Heart left ventricle (tissue), 16 donors: ENCODE measurements around the gene CDAN1. TPM values are rescaled to one million over a fixed set of nuclear protein-coding genes. Genes with fewer than 3 reads are reported as not detected.

Experiments
- ATAC-seq, 4 donors: fragments of 200-7000 bp; cut with Tn5 transposase; one replicate each; pipeline ENCODE4 v1.9.1; 2020 to 2022; ENCODE audit warnings: moderate library complexity in 4 of 4, mild to moderate bottlenecking in 3 of 4, moderate number of reproducible peaks in 1 of 4
- DNase-seq, 5 donors: peaks; one replicate each; pipeline ENCODE4 v3.0.0-alpha.2; 2020
- H3K27ac ChIP-seq, 12 donors: fragments of 200-600 bp; sonication (generic) in 4 of 12; one replicate each; pipeline versions ENCODE4 v1.5.0 to v1.8.0; 2016 to 2022; ENCODE audit warnings: mild to moderate bottlenecking in 2 of 12
- H3K27me3 ChIP-seq, 9 donors: fragments of 200-600 bp; sonication (generic) in 2 of 9; one replicate each; pipeline versions ENCODE4 v1.5.1 to v1.8.0; 2016 to 2022; ENCODE audit warnings: mild to moderate bottlenecking in 3 of 9
- H3K36me3 ChIP-seq, 9 donors: fragments of 200-600 bp; sonication (generic) in 2 of 9; one replicate each; pipeline versions ENCODE4 v1.5.0 to v1.8.0; 2018 to 2022; ENCODE audit warnings: mild to moderate bottlenecking in 2 of 9
- H3K4me1 ChIP-seq, 12 donors: fragments of 200-600 bp; sonication (generic) in 4 of 12; one replicate each; pipeline versions ENCODE4 v1.5.0 to v1.8.0; 2016 to 2022; ENCODE audit warnings: mild to moderate bottlenecking in 3 of 12
- H3K4me3 ChIP-seq, 12 donors: fragments of 200-600 bp; sonication (generic) in 4 of 12; one replicate each; pipeline versions ENCODE4 v1.5.0 to v1.8.0; 2017 to 2022; ENCODE audit warnings: mild to moderate bottlenecking in 9 of 12, moderate library complexity in 4 of 12
- H3K9me3 ChIP-seq, 12 donors: fragments of 200-600 bp; sonication (generic) in 4 of 12; one replicate each; pipeline versions ENCODE4 v1.5.0 to v1.8.0; 2016 to 2022; ENCODE audit warnings: mild to moderate bottlenecking in 1 of 12
- POLR2A ChIP-seq, 2 donors: fragments of 450-650 bp; IDR thresholded peaks; one replicate each; pipeline ENCODE4 v1.6.1; 2017; ENCODE audit warnings: antibody characterized with exemption in 2 of 2, mild to moderate bottlenecking in 2 of 2, moderate library complexity in 2 of 2
- WGBS, 4 donors: extraction: QIAGEN DNeasy Blood & Tissue Kit in 2 of 4; methylation state at CpG; one replicate each; pipeline versions ENCODE4 v1.1.5 to v1.1.7; 2013 to 2018; 5-methylcytosine and 5-hydroxymethylcytosine counted together
- intact Hi-C, 10 donors: fragments of 100-400 bp; cut with DNase I; formaldehyde crosslinking; loops; one replicate each; pipeline versions ENCODE4 v1.11.1 to v1.14.2; 2022
- polyA plus RNA-seq, 2 donors: library from polyadenylated mRNA; stranded (reverse); fragments of 200-250 nt; gene quantifications; one replicate each; pipeline ENCODE4 v1.2.3, GENCODE V29; 2013
- total RNA-seq, 9 donors: library from RNA; depleted of rRNA in 2 of 9; stranded (reverse); fragments of >200 nt in 2 of 9; fragmentation: NEBNext Ultra II Directional in 3 of 9; extraction: Animal tissue kit (Norgen Biotek cat#: 25700) in 3 of 9; gene quantifications; one replicate each; pipeline versions ENCODE4 v1.1.0 to v1.2.4, GENCODE V29; 2016 to 2023
- TF ChIP-seq, protein P1 (sequence below), 12 donors: fragments of 200-600 bp; sonication (generic) in 4 of 12; IDR thresholded peaks; one replicate each; pipeline versions ENCODE4 v1.5.0 to v1.8.0; 2018 to 2022; ENCODE audit warnings: antibody characterized with exemption in 12 of 12, mild to moderate bottlenecking in 5 of 12
- donor health status: ischemic (EF 13 %, LVEDD 7.1; RV severe dilation, severe dysfunction).
- donor health status: healthy with polysubstance abuse.
- donor health status: DM: no; HTN: yes; CAD: no.
- donor health status: DM: no; HTN: no; CAD: no.
- donor health status: ischemic (EF 25% LVEDD 6.9; RV normal size, moderate dysfunction).
- donor health status: ischemic (EF 25% LVEDD 5.7; RV mildly dilated, moderate dysfunction).
- donor health status: healthy.
- donor health status: DM: yes; HTN: yes; CAD: no.
- donor health status: ischemic (EF 35%, LVEDD 5.7; RV mildly dilated, moderate dysfunction).
- donor health status: nonischemic (EF 11% LVEDD 7.7; RV severe dilation, severe dysfunction).
- donor health status: DM: yes; HTN: yes; CAD: no.
- donor health status: PGD.
- donor health status: ischemic (EF 29% LVEDD 5.4; RV normal size, mild dysfunction).
- donor health status: nonischemic (EF 23%, LVEDD 6.1; RV moderate dilation, normal function).

Gene CDAN1
- total and polyA plus RNA-seq, 11 donors = 4.3 to 6.9 (median 5.6) TPM

DNA sequence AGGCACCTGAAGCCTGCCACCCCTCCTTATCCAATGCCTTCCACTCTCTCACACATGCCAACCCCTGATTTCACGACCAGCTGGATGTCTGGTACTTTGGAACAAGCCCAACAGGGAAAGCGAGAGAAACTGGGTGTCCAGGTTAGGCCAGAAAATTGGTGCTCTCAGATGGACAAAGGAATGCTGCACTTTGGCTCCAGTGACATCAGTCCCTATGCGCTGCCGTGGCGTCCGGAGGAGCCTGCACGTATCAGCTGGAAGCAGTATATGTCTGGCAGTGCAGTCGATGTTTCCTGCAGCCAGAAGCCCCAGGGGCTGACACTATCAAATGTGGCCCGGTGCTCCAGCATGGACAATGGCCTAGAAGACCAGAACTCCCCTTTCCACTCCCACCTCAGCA is 45.2 kb downstream of the CDAN1 start:
- Histone ChIP-seq H3K4me3 (no peak overlapping the region), H3K27me3 (no peaks in the 10 kb centered on the region), H3K27ac (no peak overlapping the region), H3K4me1 (no peaks in the 10 kb centered on the region), H3K36me3 (peaks cover 0 to 97% (median 73%) of the 10 kb centered on the region in 9 donors), H3K9me3 (no peaks in the 10 kb centered on the region)
- ATAC-seq = no peak
- intact Hi-C loops = no loop called here
- no peak for DNase-seq
- 78 to 87% (median 80%) methylated on average over 9 of the region's 9 CpGs for WGBS, 4 donors
- TF ChIP-seq POLR2A (IDR thresholded peaks at IDR 0.05) = no peak
- TF ChIP-seq, protein P1, sequence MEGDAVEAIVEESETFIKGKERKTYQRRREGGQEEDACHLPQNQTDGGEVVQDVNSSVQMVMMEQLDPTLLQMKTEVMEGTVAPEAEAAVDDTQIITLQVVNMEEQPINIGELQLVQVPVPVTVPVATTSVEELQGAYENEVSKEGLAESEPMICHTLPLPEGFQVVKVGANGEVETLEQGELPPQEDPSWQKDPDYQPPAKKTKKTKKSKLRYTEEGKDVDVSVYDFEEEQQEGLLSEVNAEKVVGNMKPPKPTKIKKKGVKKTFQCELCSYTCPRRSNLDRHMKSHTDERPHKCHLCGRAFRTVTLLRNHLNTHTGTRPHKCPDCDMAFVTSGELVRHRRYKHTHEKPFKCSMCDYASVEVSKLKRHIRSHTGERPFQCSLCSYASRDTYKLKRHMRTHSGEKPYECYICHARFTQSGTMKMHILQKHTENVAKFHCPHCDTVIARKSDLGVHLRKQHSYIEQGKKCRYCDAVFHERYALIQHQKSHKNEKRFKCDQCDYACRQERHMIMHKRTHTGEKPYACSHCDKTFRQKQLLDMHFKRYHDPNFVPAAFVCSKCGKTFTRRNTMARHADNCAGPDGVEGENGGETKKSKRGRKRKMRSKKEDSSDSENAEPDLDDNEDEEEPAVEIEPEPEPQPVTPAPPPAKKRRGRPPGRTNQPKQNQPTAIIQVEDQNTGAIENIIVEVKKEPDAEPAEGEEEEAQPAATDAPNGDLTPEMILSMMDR (IDR thresholded peaks at IDR 0.05) = no peak

DNA sequence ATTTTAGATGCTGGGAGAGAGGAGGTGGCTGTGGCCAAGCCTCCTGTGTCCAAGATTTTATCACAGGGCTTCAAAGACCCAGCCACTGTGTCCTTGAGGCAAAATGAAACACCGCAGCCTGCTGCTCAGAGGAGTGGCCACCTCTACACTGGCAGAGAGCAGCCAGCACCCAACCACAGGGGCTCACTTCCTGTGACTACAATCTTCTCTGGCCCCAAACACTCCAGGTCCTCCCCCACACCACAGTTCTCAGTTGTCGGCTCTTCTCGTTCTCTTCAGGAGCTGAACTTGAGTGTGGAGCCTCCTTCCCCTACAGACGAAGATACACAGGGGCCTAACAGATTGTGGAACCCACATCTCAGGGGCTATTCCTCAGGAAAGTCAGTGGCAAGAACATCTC is 45.6 kb downstream of the CDAN1 start:
- H3K27ac ChIP-seq = no peak overlapping the region
- DNase-seq (no peak), ATAC-seq (no peak)
- H3K4me3 ChIP-seq = no peak overlapping the region
- H3K27me3 ChIP-seq = no peaks in the 10 kb centered on the region
- no peaks in the 10 kb centered on the region for H3K9me3 ChIP-seq
- TF ChIP-seq, protein P1 (IDR thresholded peaks at IDR 0.05) = no peak
- TF ChIP-seq POLR2A (IDR thresholded peaks at IDR 0.05) = no peak
- intact Hi-C loops = no loop called here
- H3K4me1 ChIP-seq = no peaks in the 10 kb centered on the region
- peaks cover 0 to 97% (median 74%) of the 10 kb centered on the region in 9 donors for H3K36me3 ChIP-seq
- 81 to 86% (median 83%) methylated on average over 4 of the region's 4 CpGs for WGBS, 4 donors

DNA sequence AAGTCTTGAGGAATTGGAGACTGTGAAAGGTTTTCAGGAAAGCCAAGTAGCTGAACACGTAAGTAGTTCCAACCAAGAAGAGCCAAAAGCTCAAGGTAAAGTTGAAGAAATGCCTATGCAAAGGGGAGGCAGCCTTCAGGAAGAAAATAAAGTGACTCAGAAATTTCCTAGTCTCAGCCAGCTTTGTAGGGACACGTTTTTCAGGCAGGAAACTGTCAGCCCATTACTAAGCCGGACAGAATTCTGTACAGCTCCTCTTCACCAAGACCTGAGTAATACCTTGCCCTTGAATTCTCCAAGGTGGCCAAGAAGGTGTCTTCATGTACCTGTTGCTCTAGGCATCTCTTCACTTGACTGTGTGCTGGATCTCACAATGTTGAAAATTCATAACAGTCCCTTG is 48.6 kb downstream of the CDAN1 start:
- H3K36me3 ChIP-seq = peaks cover 0 to 97% (median 82%) of the 10 kb centered on the region in 9 donors
- no peak for ATAC-seq
- no peak for TF ChIP-seq POLR2A (IDR thresholded peaks at IDR 0.05)
- TF ChIP-seq, protein P1 (IDR thresholded peaks at IDR 0.05) = no peak
- no peak overlapping the region for H3K4me3 ChIP-seq
- no peaks in the 10 kb centered on the region for H3K4me1 ChIP-seq
- no peaks in the 10 kb centered on the region for H3K27me3 ChIP-seq
- WGBS, 4 donors = 84 to 88% (median 86%) methylated on average over 3 of the region's 3 CpGs
- no peaks in the 10 kb centered on the region for H3K9me3 ChIP-seq
- intact Hi-C loops = no loop called here
- no peak overlapping the region for H3K27ac ChIP-seq
- no peak for DNase-seq

DNA sequence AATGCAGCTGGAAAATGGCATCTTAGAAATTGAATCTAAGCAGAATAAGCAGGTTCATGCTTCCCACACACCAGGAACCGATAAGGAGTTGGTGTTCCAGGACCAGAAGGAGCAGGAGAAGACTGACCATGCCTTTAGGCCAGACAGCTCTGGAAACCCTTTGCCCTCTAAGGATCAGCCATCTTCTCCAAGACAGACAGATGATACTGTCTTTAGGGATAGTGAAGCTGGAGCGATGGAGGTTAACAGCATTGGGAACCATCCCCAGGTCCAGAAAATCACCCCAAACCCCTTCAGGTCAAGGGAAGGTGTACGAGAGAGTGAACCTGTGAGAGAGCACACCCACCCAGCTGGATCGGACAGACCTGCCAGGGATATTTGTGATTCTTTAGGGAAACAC is 49.2 kb downstream of the CDAN1 start:
- peaks cover 0 to 97% (median 81%) of the 10 kb centered on the region in 9 donors for H3K36me3 ChIP-seq
- no peaks in the 10 kb centered on the region for H3K27me3 ChIP-seq
- DNase-seq (no peak), ATAC-seq (no peak)
- no peaks in the 10 kb centered on the region for H3K9me3 ChIP-seq
- H3K27ac ChIP-seq = no peak overlapping the region
- intact Hi-C loops = no loop called here
- no peaks in the 10 kb centered on the region for H3K4me1 ChIP-seq
- TF ChIP-seq POLR2A (IDR thresholded peaks at IDR 0.05) = no peak
- no peak overlapping the region for H3K4me3 ChIP-seq
- WGBS, 4 donors = 91 to 99% (median 97%) methylated on average over 4 of the region's 4 CpGs

DNA sequence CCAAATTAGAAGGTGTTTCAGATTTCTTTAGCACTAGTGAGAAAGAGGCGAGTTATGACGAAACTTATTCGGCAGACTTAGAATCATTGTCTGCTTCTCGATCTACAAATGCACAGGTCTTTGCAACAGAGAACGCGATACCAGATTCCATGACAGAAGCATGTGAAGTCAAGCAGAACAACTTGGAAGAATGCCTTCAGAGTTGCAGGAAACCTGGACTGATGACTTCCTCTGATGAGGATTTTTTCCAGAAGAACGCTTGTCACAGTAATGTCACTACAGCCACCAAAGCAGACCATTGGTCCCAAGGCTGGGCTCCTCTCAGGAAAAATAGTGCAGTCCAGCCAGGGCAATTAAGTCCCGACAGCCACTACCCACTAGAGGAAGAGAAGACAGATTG is 50.6 kb downstream of the CDAN1 start:
- no peak for DNase-seq
- Histone ChIP-seq H3K4me3 (no peak overlapping the region), H3K9me3 (no peaks in the 10 kb centered on the region), H3K36me3 (peaks cover 0 to 100% (median 85%) of the 10 kb centered on the region in 9 donors), H3K4me1 (no peaks in the 10 kb centered on the region), H3K27me3 (no peaks in the 10 kb centered on the region), H3K27ac (no peak overlapping the region)
- intact Hi-C loops = no loop called here
- TF ChIP-seq, protein P1 (IDR thresholded peaks at IDR 0.05) = no peak
- no peak for TF ChIP-seq POLR2A (IDR thresholded peaks at IDR 0.05)
- WGBS, 4 donors = 90 to 96% (median 95%) methylated on average over 8 of the region's 8 CpGs
- ATAC-seq = no peak
